Measurements from ENCODE around the gene GIMAP5. TPM values are rescaled to one million over a fixed set of nuclear protein-coding genes. Genes with fewer than 3 reads are reported as not detected.

The GIMAP5 gene
- total RNA-seq, 1 experiment from 2014 or later: 0.24 TPM

GRCh38 chr7:150735596-150736358, 1.4 kb upstream of the GIMAP5 start (continued):
- no peak for TF ChIP-seq HMGXB4 (CRISPR knock-in tag; IDR thresholded peaks at IDR 0.05)

GRCh38 chr7:150736864-150737263, 354 bp upstream of the GIMAP5 start:
- CTCF ChIA-PET: no interaction called here
- no peak overlapping the region for H3K4me3 Mint-ChIP-seq
- peaks cover 5% of the 10 kb centered on the region; the same call in 1 of the 2 replicates for H3K4me1 Mint-ChIP-seq
- H3K36me3 Mint-ChIP-seq: no peaks in the 10 kb centered on the region
- H3K9me3 Mint-ChIP-seq: no peaks in the 10 kb centered on the region
- ATAC-seq (no peak), DNase-seq (ENCODE audit: low spot score) (no peak)
- peaks cover 100% of the 10 kb centered on the region for H3K27me3 Mint-ChIP-seq (ENCODE audit: low read depth)
- TF ChIP-seq MLX (CRISPR knock-in tag; IDR thresholded peaks at IDR 0.05) (no peak), ZNF138 (CRISPR knock-in tag; conservative IDR thresholded peaks at IDR 0.05) (no peak), FOXJ3 (CRISPR knock-in tag; IDR thresholded peaks at IDR 0.05; ENCODE audit: borderline replicate concordance) (no peak), CREM (CRISPR knock-in tag; IDR thresholded peaks at IDR 0.05) (no peak), ZNF263 (CRISPR knock-in tag; IDR thresholded peaks at IDR 0.05; ENCODE audit: low read depth) (no peak), HMGA2 (CRISPR knock-in tag; IDR thresholded peaks at IDR 0.05) (no peak), E2F4 (CRISPR knock-in tag; IDR thresholded peaks at IDR 0.05; ENCODE audit: borderline replicate concordance, low read depth) (no peak), ERG (CRISPR knock-in tag; IDR thresholded peaks at IDR 0.05) (no peak), HMGXB4 (CRISPR knock-in tag; IDR thresholded peaks at IDR 0.05) (no peak), NR3C1 (CRISPR knock-in tag; conservative IDR thresholded peaks at IDR 0.05; ENCODE audit: low read depth) (no peak), ATF6 (CRISPR knock-in tag; IDR thresholded peaks at IDR 0.05) (no peak), ZNF423 (CRISPR knock-in tag; IDR thresholded peaks at IDR 0.05) (no peak)
- POLR2A ChIA-PET: interaction anchor here (0.7 kb wide), 1 partner anchor 899 kb away, joined by 4 read pairs; the partner anchor contains the start of gene ZNF862
- H3K27ac Mint-ChIP-seq: no peak overlapping the region

- Mint-ChIP-seq H3K27ac (no peak overlapping the region), H3K9me3 (no peaks in the 10 kb centered on the region), H3K4me1 (peaks cover 5% of the 10 kb centered on the region; the same call in 1 of the 2 replicates), H3K36me3 (no peaks in the 10 kb centered on the region), H3K27me3 (ENCODE audit: low read depth) (peaks cover 100% of the 10 kb centered on the region), H3K4me3 (no peak overlapping the region)
- POLR2A ChIA-PET: no interaction called here
- CTCF ChIA-PET: interaction anchor here (2.1 kb wide), 1 partner anchor 289 kb away, joined by 6 read pairs; no protein-coding TSS in a partner anchor
- DNase-seq (ENCODE audit: low spot score): no peak
- ATAC-seq: no peak
- TF ChIP-seq JUN (CRISPR knock-in tag; IDR thresholded peaks at IDR 0.05) (no peak), ATF1 (CRISPR knock-in tag; IDR thresholded peaks at IDR 0.05) (no peak), ZNF317 (CRISPR knock-in tag; IDR thresholded peaks at IDR 0.05; ENCODE audit: borderline replicate concordance, low read depth) (no peak), MLX (CRISPR knock-in tag; IDR thresholded peaks at IDR 0.05) (no peak), TCF7 (CRISPR knock-in tag; IDR thresholded peaks at IDR 0.05; ENCODE audit: low read depth) (no peak), ZBTB21 (CRISPR knock-in tag; IDR thresholded peaks at IDR 0.05; ENCODE audit: borderline replicate concordance) (no peak), FOXP1 (CRISPR knock-in tag; IDR thresholded peaks at IDR 0.05; ENCODE audit: borderline replicate concordance) (no peak), USF2 (CRISPR knock-in tag; IDR thresholded peaks at IDR 0.05) (no peak), GRHL2 (CRISPR knock-in tag; IDR thresholded peaks at IDR 0.05; ENCODE audit: insufficient replicate concordance, severe bottlenecking) (no peak), MXD4 (CRISPR knock-in tag; IDR thresholded peaks at IDR 0.05; ENCODE audit: borderline replicate concordance) (no peak), PRRX2 (CRISPR knock-in tag; IDR thresholded peaks at IDR 0.05) (no peak)
These were observed 874 bp downstream of the GIMAP5 start for GRCh38 chr7:150738092-150738491.
